HFFc6 (cell line): Measurements from ENCODE around the gene LAIR1. TPM values are rescaled to one million over a fixed set of nuclear protein-coding genes. Genes with fewer than 3 reads are reported as not detected.
A peak's percentile ranks its signal among the peaks of the same experiment; 100 is the strongest.
"Not testable (repeated sequence)": the region's sequence is repeated elsewhere in the genome, so short reads cannot be mapped to it uniquely, and the experiment has no call there.

Experiments used
- DNase-seq: peaks from one replicate; pipeline ENCODE4 v3.0.0-alpha.2; 2018
- H3K27ac Mint-ChIP-seq: 2 replicates; pipeline ENCODE4 v1.8.0; 2020; ENCODE audit warnings: mild to moderate bottlenecking, mixed read lengths
- H3K27me3 Mint-ChIP-seq: 2 replicates; pipeline ENCODE4 v1.8.0; 2021; ENCODE audit warnings: mild to moderate bottlenecking, moderate library complexity, mixed read lengths; ENCODE audit not compliant: insufficient read depth
- H3K36me3 Mint-ChIP-seq: 2 replicates; pipeline ENCODE4 v1.8.0; 2021; ENCODE audit warnings: low read depth, mixed read lengths
- H3K4me1 Mint-ChIP-seq: 2 replicates; pipeline ENCODE4 v1.8.0; 2020; ENCODE audit warnings: low read depth, mixed read lengths
- H3K4me3 Mint-ChIP-seq: 2 replicates; pipeline ENCODE4 v1.8.0; 2020; ENCODE audit warnings: mild to moderate bottlenecking, moderate library complexity, mixed read lengths
- H3K9me3 Mint-ChIP-seq: 2 replicates; pipeline ENCODE4 v1.8.0; 2020; ENCODE audit warnings: mild to moderate bottlenecking, mixed read lengths
- CTCF ChIP-seq: fragments of 200-600 bp; sonication (generic); IDR thresholded peaks from 2 replicates; pipeline ENCODE4 v1.5.0; 2021; ENCODE audit warnings: antibody characterized with exemption, mild to moderate bottlenecking
- total RNA-seq, 6 experiments: library from RNA; stranded (reverse); fragmentation: NEBNext Ultra II Directional; extraction: Animal tissue kit (Norgen Biotek cat#: 25700); gene quantifications; 2 replicates in 1 of 6; 3 replicates in 5 of 6; pipeline ENCODE4 v1.2.3, GENCODE V29; 2021

LAIR1 gene
- total RNA-seq, 6 experiments from 2014 or later = not detected

GRCh38 chr19:54329476-54330165, 35.1 kb downstream of the LAIR1 start:
- Mint-ChIP-seq H3K4me1 (no peaks in the 10 kb centered on the region), H3K9me3 (no peaks in the 10 kb centered on the region), H3K4me3 (no peak overlapping the region), H3K27me3 (peaks cover 21% of the 10 kb centered on the region), H3K36me3 (no peaks in the 10 kb centered on the region), H3K27ac (no peak overlapping the region)
- no peak for DNase-seq
- TF ChIP-seq CTCF = no peak

GRCh38 chr19:54328781-54329180, 36.0 kb downstream of the LAIR1 start:
- H3K4me3 Mint-ChIP-seq, H3K27ac Mint-ChIP-seq, H3K9me3 Mint-ChIP-seq, DNase-seq, H3K36me3 Mint-ChIP-seq, H3K4me1 Mint-ChIP-seq: not testable (repeated sequence)
- peaks cover 19% of the 10 kb centered on the region for H3K27me3 Mint-ChIP-seq

- no peaks in the 10 kb centered on the region for H3K9me3 Mint-ChIP-seq
- TF ChIP-seq CTCF = no peak
- peaks cover 15% of the 10 kb centered on the region for H3K27me3 Mint-ChIP-seq
- H3K36me3 Mint-ChIP-seq = no peaks in the 10 kb centered on the region
- DNase-seq = no peak
- H3K4me3 Mint-ChIP-seq = no peak overlapping the region
- H3K4me1 Mint-ChIP-seq = no peaks in the 10 kb centered on the region
- H3K27ac Mint-ChIP-seq = no peak overlapping the region
Measured at GRCh38 chr19:54325631-54326030, 39.1 kb downstream of the LAIR1 start.

GRCh38 chr19:54325194-54325621, 39.5 kb downstream of the LAIR1 start:
- DNase-seq = peak; percentile 9
- TF ChIP-seq CTCF = peak; percentile 87
- no peaks in the 10 kb centered on the region for H3K4me1 Mint-ChIP-seq

GRCh38 chr19:54324071-54324470, 40.7 kb downstream of the LAIR1 start:
- no peaks in the 10 kb centered on the region for H3K36me3 Mint-ChIP-seq
- H3K4me1 Mint-ChIP-seq = no peaks in the 10 kb centered on the region
- no peak overlapping the region for H3K4me3 Mint-ChIP-seq
- H3K27me3 Mint-ChIP-seq = peaks cover 22% of the 10 kb centered on the region
- no peak for DNase-seq
- no peaks in the 10 kb centered on the region for H3K9me3 Mint-ChIP-seq
- TF ChIP-seq CTCF = no peak
- no peak overlapping the region for H3K27ac Mint-ChIP-seq

More at GRCh38 chr19:54325194-54325621, 39.5 kb downstream of the LAIR1 start:
- Mint-ChIP-seq H3K4me3 (no peak overlapping the region), H3K27me3 (peaks cover 17% of the 10 kb centered on the region), H3K9me3 (no peaks in the 10 kb centered on the region), H3K36me3 (no peaks in the 10 kb centered on the region), H3K27ac (no peak overlapping the region)

GRCh38 chr19:54322934-54323333, 41.8 kb downstream of the LAIR1 start:
- peak; percentile 57 for TF ChIP-seq CTCF
- H3K9me3 Mint-ChIP-seq, H3K4me1 Mint-ChIP-seq, H3K27ac Mint-ChIP-seq, H3K36me3 Mint-ChIP-seq, DNase-seq, H3K4me3 Mint-ChIP-seq: not testable (repeated sequence)
- H3K27me3 Mint-ChIP-seq = peaks cover 21% of the 10 kb centered on the region

GRCh38 chr19:54322295-54322694, 42.4 kb downstream of the LAIR1 start:
- not testable (repeated sequence) for H3K4me3 Mint-ChIP-seq, DNase-seq, H3K4me1 Mint-ChIP-seq, H3K36me3 Mint-ChIP-seq, H3K27ac Mint-ChIP-seq, H3K9me3 Mint-ChIP-seq
- H3K27me3 Mint-ChIP-seq = peaks cover 24% of the 10 kb centered on the region
